Activated CD4-positive, alpha-beta memory T cell treated with anti-CD3 and anti-CD28 coated beads, Interleukin-2, amount 10 ng/mL, durations not matched to agents 7 days and 5 days (primary cell): ENCODE measurements around the gene CDIP1. TPM values are rescaled to one million over a fixed set of nuclear protein-coding genes. Genes with fewer than 3 reads are reported as not detected.
A peak's percentile ranks its signal among the peaks of the same experiment; 100 is the strongest.

Source experiments
- CTCF ChIA-PET: fragments of 350-600 bp; sonication (Branson Sonifier 250); formaldehyde crosslinking; loops from one replicate; lab custom pipeline; 2021; ENCODE audit warnings: antibody characterized with exemption, inconsistent platforms; lab: Charles Lee
- POLR2A ChIA-PET: fragments of 350-600 bp; sonication (Branson Sonifier 250); formaldehyde crosslinking; loops from one replicate; lab custom pipeline; 2021; ENCODE audit warnings: antibody characterized with exemption; lab: Charles Lee
- DNase-seq: peaks from one replicate; pipeline ENCODE4 v3.0.0-alpha.2; 2020
- H3K27ac Mint-ChIP-seq: one replicate; pipeline ENCODE4 v1.8.0; 2021; ENCODE audit warnings: mild to moderate bottlenecking, mixed read lengths
- H3K27me3 Mint-ChIP-seq: one replicate; pipeline ENCODE4 v1.8.0; 2021; ENCODE audit warnings: mixed read lengths
- H3K36me3 Mint-ChIP-seq: one replicate; pipeline ENCODE4 v1.8.0; 2021; ENCODE audit warnings: low read depth, mixed read lengths
- H3K4me1 Mint-ChIP-seq: one replicate; pipeline ENCODE4 v1.8.0; 2021; ENCODE audit warnings: mixed read lengths
- H3K4me3 Mint-ChIP-seq: one replicate; pipeline ENCODE4 v1.8.0; 2021; ENCODE audit warnings: mild to moderate bottlenecking, mixed read lengths
- H3K9me3 Mint-ChIP-seq: one replicate; pipeline ENCODE4 v1.8.0; 2021; ENCODE audit warnings: mixed read lengths
- total RNA-seq, 2 experiments: library from RNA; stranded (reverse); gene quantifications; one replicate each; pipeline ENCODE4 v1.2.3, GENCODE V29; 2021

The CDIP1 gene
- total RNA-seq, 2 experiments from 2014 or later, result 28.7 to 30.7 TPM

DNA sequence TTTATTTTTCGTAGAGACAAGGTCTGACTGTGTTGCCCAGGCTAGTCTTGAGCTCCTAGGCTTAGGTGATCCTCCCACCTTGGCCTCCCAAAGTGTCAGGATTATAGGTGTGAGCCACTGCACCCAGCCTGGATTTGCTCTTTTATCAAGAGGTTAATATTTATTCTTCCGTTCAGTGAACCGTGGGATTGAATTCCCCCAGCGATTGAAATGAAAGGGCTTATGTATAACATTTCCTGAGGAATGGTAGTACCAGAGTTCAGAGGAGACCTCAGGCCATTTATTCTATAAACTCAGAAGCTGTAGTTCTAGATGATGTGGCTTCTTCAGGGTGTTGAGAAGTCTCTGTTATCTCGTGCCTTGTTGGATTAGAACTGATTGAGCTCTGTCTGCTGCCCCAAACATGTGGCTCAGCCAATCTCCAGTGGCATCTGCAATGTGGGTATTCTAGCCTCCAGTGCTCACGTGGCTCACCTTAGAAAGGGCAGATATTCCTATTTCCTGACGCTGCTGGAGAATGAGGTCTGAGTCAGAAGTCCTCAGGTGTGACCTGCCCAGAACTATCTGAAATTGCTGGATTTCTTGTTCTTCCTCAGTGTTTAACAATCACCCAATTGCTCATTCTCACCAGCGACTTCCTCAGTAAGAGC lies 39.9 kb downstream of the CDIP1 start:
- no peak for DNase-seq
- H3K27me3 Mint-ChIP-seq, result no peaks in the 10 kb centered on the region
- ChIA-PET CTCF (interaction anchor here (1.3 to 4.5 kb wide), 3 partner anchors 9 to 50 kb away, joined by 4 to 30 read pairs (median 5); partner anchors contain the start of genes HMOX2 and NMRAL1), POLR2A (interaction anchor here (0.9 to 12.4 kb wide), 4 partner anchors 8 to 22 kb away, joined by 4 to 154 read pairs (median 9); partner anchors contain the start of genes HMOX2 and NMRAL1)
- peaks cover 61% of the 10 kb centered on the region for H3K4me1 Mint-ChIP-seq
- H3K9me3 Mint-ChIP-seq, result no peaks in the 10 kb centered on the region
- no peak overlapping the region for H3K27ac Mint-ChIP-seq
- H3K4me3 Mint-ChIP-seq, result no peak overlapping the region
- H3K36me3 Mint-ChIP-seq, result peaks cover 28% of the 10 kb centered on the region

DNA sequence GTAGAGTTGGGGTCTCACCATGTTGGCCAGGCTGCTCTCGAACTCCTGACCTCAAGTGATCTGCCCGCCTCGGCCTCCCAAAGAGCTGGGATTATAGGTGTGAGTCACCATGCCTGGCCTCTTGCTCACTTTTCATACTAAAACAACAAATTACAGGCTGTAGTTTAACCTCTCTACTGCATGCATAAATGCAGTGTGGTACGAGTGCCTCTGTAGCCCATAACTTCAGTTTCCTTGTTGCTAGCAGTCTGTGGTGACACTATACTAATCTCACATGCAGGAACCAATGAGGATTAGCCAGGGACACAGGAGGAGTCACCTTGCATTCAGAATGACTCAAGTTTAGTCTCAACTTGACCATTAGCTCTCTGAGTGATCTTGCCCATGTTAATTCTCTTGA lies 42.3 kb downstream of the CDIP1 start:
- no peak overlapping the region for H3K4me3 Mint-ChIP-seq
- no peaks in the 10 kb centered on the region for H3K9me3 Mint-ChIP-seq
- POLR2A ChIA-PET, result interaction anchor here (1.0 kb wide), 1 partner anchor 9 kb away, joined by 4 read pairs; no protein-coding TSS in a partner anchor
- H3K27ac Mint-ChIP-seq, result no peak overlapping the region
- no peaks in the 10 kb centered on the region for H3K27me3 Mint-ChIP-seq
- no peak for DNase-seq
- CTCF ChIA-PET, result interaction anchor here (1.9 kb wide), 1 partner anchor 9 kb away, joined by 6 read pairs; no protein-coding TSS in a partner anchor
- peaks cover 53% of the 10 kb centered on the region for H3K4me1 Mint-ChIP-seq
- H3K36me3 Mint-ChIP-seq, result peaks cover 35% of the 10 kb centered on the region

DNA sequence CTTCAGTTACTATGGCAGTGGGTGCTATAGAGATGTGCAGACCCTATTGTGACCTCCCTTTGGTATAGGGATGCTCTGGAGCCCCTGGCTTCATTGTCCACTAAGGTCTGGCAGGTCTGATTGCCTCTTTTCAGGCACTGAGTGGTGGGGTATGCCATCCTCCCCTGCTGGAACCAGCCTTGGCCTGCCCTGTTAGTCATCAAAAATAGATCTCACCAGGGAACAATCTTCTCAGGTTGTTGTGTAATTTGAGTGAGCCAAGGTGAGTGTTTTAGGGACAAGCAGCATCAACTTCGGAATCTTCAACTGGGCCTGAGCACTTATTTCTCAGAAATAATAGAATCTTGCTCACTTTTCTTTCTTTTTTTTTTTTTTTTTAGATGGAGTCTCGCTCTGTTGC lies 42.8 kb downstream of the CDIP1 start:
- H3K9me3 Mint-ChIP-seq, result no peaks in the 10 kb centered on the region
- no peak overlapping the region for H3K4me3 Mint-ChIP-seq
- ChIA-PET CTCF (interaction anchor here (1.9 kb wide), 1 partner anchor 10 kb away, joined by 6 read pairs; no protein-coding TSS in a partner anchor), POLR2A (no interaction called here)
- H3K27ac Mint-ChIP-seq, result no peak overlapping the region
- H3K36me3 Mint-ChIP-seq, result peaks cover 37% of the 10 kb centered on the region
- DNase-seq, result no peak
- H3K27me3 Mint-ChIP-seq, result no peaks in the 10 kb centered on the region
- H3K4me1 Mint-ChIP-seq, result peaks cover 53% of the 10 kb centered on the region

GRCh38 chr16:4494746-4495490 lies 43.7 kb downstream of the CDIP1 start:
- peaks cover 55% of the 10 kb centered on the region for H3K4me1 Mint-ChIP-seq
- H3K27me3 Mint-ChIP-seq, result no peaks in the 10 kb centered on the region
- ChIA-PET POLR2A (interaction anchor here (3.3 kb wide), 1 partner anchor 11 kb away, joined by 13 read pairs; no protein-coding TSS in a partner anchor), CTCF (interaction anchor here (1.0 kb wide), 2 partner anchors 11 to 16 kb away, joined by 3 to 4 read pairs; no protein-coding TSS in a partner anchor)
- no peak overlapping the region for H3K4me3 Mint-ChIP-seq
- peaks cover 44% of the 10 kb centered on the region for H3K36me3 Mint-ChIP-seq
- no peaks in the 10 kb centered on the region for H3K9me3 Mint-ChIP-seq
- no peak overlapping the region for H3K27ac Mint-ChIP-seq
- DNase-seq, result no peak

DNA sequence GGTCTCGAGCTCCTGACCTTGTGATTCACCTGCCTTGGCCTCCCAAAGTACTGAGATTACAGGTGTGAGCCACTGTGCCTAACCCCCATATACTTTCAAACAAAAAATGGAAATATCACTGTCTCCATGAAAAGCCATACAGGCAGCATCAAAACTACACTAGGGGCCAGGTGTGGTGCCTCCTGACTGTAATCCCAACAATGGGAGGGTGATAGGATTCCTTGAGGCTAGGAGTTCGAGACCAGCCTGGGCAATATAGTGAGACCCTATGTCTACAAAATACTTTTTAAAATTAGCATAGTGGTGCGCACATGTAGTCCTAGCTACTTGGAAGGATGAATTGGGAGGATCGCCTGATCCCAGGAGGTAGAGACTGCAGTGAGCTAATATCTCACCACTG lies 46.7 kb downstream of the CDIP1 start:
- no peak overlapping the region for H3K27ac Mint-ChIP-seq
- peaks cover 41% of the 10 kb centered on the region for H3K36me3 Mint-ChIP-seq
- no peak for DNase-seq
- POLR2A ChIA-PET, result interaction anchor here (1.0 to 3.3 kb wide), 2 partner anchors 14 to 126 kb away, joined by 3 to 13 read pairs; no protein-coding TSS in a partner anchor
- H3K27me3 Mint-ChIP-seq, result no peaks in the 10 kb centered on the region
- CTCF ChIA-PET, result interaction anchor here (1.2 kb wide), 1 partner anchor 9 kb away, joined by 3 read pairs; no protein-coding TSS in a partner anchor
- H3K4me3 Mint-ChIP-seq, result no peak overlapping the region
- H3K4me1 Mint-ChIP-seq, result peaks cover 55% of the 10 kb centered on the region
- no peaks in the 10 kb centered on the region for H3K9me3 Mint-ChIP-seq

DNA sequence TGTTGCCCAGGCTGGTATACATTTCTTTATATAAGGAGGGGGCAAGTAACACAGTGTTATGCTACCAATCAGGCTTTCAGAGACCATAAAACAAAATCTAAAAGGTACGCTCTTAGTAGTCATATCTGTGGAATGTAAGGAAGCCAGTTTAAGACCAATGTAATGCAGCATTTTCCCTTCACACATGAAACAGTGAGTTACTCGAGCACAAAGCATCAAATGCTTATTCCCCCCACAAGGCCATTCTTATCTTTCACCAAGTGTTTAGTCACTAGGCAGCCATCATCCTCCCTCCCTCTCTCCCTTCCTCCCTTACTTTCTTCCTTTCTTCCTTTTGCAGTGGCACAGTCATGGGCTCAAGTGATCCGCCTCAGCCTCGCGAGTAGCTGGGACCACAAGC lies 49.5 kb downstream of the CDIP1 start:
- H3K27me3 Mint-ChIP-seq, result no peaks in the 10 kb centered on the region
- ChIA-PET CTCF (interaction anchor here (1.2 to 2.1 kb wide), 4 partner anchors 13 to 135 kb away, joined by 3 to 19 read pairs (median 5); partner anchors contain the start of gene MGRN1), POLR2A (interaction anchor here (1.4 to 5.1 kb wide), 5 partner anchors 11 to 74 kb away, joined by 3 to 77 read pairs (median 14); partner anchors contain the start of genes CDIP1, HMOX2 and NMRAL1)
- H3K36me3 Mint-ChIP-seq, result peaks cover 57% of the 10 kb centered on the region
- H3K9me3 Mint-ChIP-seq, result no peaks in the 10 kb centered on the region
- no peak for DNase-seq
- H3K27ac Mint-ChIP-seq, result peak overlapping the region; percentile 97
- peaks cover 52% of the 10 kb centered on the region for H3K4me1 Mint-ChIP-seq
- no peak overlapping the region for H3K4me3 Mint-ChIP-seq

- H3K4me3 Mint-ChIP-seq, result peak overlapping the region; percentile 55
- H3K36me3 Mint-ChIP-seq, result peaks cover 60% of the 10 kb centered on the region
- H3K27me3 Mint-ChIP-seq, result no peaks in the 10 kb centered on the region
- ChIA-PET POLR2A (interaction anchor here (1.0 to 5.1 kb wide), 6 partner anchors 12 to 73 kb away, joined by 3 to 77 read pairs (median 16); partner anchors contain the start of genes HMOX2 and NMRAL1), CTCF (interaction anchor here (0.8 to 2.8 kb wide), 8 partner anchors 11 to 60 kb away, joined by 3 to 43 read pairs (median 5); partner anchors contain the start of gene HMOX2)
- H3K4me1 Mint-ChIP-seq, result peaks cover 51% of the 10 kb centered on the region
- H3K27ac Mint-ChIP-seq, result peak overlapping the region; percentile 97
- DNase-seq, result peak; percentile 33
- H3K9me3 Mint-ChIP-seq, result no peaks in the 10 kb centered on the region
Observed at GRCh38 chr16:4488499-4488967, 50.0 kb downstream of the CDIP1 start.

- DNase-seq, result no peak
- CTCF ChIA-PET, result interaction anchor here (0.7 to 2.8 kb wide), 10 partner anchors 11 to 1547 kb away, joined by 3 to 43 read pairs (median 4); partner anchors contain the start of genes ANKS3, DNAAF8 and HMOX2
Observed at GRCh38 chr16:4487955-4488498, 50.5 kb downstream of the CDIP1 start.

GRCh38 chr16:4486126-4486893 lies 52.3 kb downstream of the CDIP1 start:
- peaks cover 69% of the 10 kb centered on the region for H3K36me3 Mint-ChIP-seq
- CTCF ChIA-PET, result interaction anchor here (2.7 to 2.8 kb wide), 2 partner anchors 9 to 20 kb away, joined by 35 to 43 read pairs; partner anchors contain the start of gene HMOX2
- no peak overlapping the region for H3K4me3 Mint-ChIP-seq
- H3K9me3 Mint-ChIP-seq, result no peaks in the 10 kb centered on the region
- DNase-seq, result no peak
- H3K27ac Mint-ChIP-seq, result peak overlapping the region; percentile 97
- H3K27me3 Mint-ChIP-seq, result no peaks in the 10 kb centered on the region
- H3K4me1 Mint-ChIP-seq, result peaks cover 63% of the 10 kb centered on the region
- POLR2A ChIA-PET, result interaction anchor here (0.7 to 5.1 kb wide), 4 partner anchors 10 to 70 kb away, joined by 3 to 77 read pairs (median 26); partner anchors contain the start of genes CORO7, HMOX2 and NMRAL1

More at GRCh38 chr16:4487955-4488498, 50.5 kb downstream of the CDIP1 start:
- H3K27ac Mint-ChIP-seq, result peak overlapping the region; percentile 97
- no peaks in the 10 kb centered on the region for H3K27me3 Mint-ChIP-seq
- peaks cover 47% of the 10 kb centered on the region for H3K4me1 Mint-ChIP-seq
- H3K9me3 Mint-ChIP-seq, result no peaks in the 10 kb centered on the region
- H3K36me3 Mint-ChIP-seq, result peaks cover 58% of the 10 kb centered on the region
- peak overlapping the region; percentile 55 for H3K4me3 Mint-ChIP-seq
- POLR2A ChIA-PET, result interaction anchor here (1.0 to 5.1 kb wide), 4 partner anchors 11 to 22 kb away, joined by 4 to 77 read pairs (median 31); partner anchors contain the start of genes HMOX2 and NMRAL1

- Mint-ChIP-seq H3K9me3 (no peaks in the 10 kb centered on the region), H3K27me3 (no peaks in the 10 kb centered on the region), H3K4me3 (no peak overlapping the region), H3K4me1 (peaks cover 49% of the 10 kb centered on the region), H3K36me3 (peaks cover 55% of the 10 kb centered on the region), H3K27ac (peak overlapping the region; percentile 60)
- ChIA-PET POLR2A (interaction anchor here (0.5 to 1.6 kb wide), 3 partner anchors 10 to 23 kb away, joined by 3 to 5 read pairs (median 5); no protein-coding TSS in a partner anchor), CTCF (interaction anchor here (1.0 to 1.2 kb wide), 2 partner anchors 19 to 23 kb away, joined by 3 read pairs; no protein-coding TSS in a partner anchor)
- no peak for DNase-seq
Observed at GRCh38 chr16:4481963-4482362, 56.6 kb downstream of the CDIP1 start.

DNA sequence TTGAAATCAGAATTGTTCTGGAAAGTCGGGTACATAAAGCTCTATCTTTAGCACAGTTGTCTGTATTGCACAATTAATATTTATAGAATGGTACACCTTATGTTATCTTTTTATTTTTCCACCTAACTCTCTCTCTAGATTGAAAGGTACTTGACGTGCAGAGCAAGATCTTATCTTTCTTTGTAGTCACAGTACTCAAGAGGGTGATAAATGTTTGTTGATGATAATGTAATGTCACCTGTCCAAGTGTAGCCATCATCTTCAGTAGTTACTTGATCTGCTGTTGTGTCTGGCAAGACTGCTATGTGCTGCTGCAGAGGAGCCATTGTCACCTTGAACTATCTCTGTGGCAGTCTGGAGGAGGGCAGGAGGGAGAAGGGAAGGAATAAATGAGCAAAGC lies 57.0 kb downstream of the CDIP1 start:
- H3K4me1 Mint-ChIP-seq, result peaks cover 45% of the 10 kb centered on the region
- H3K36me3 Mint-ChIP-seq, result peaks cover 55% of the 10 kb centered on the region
- H3K27me3 Mint-ChIP-seq, result no peaks in the 10 kb centered on the region
- no peak overlapping the region for H3K4me3 Mint-ChIP-seq
- ChIA-PET CTCF (interaction anchor here (1.0 to 1.2 kb wide), 2 partner anchors 19 to 23 kb away, joined by 3 read pairs; no protein-coding TSS in a partner anchor), POLR2A (interaction anchor here (0.5 kb wide), 1 partner anchor 11 kb away, joined by 5 read pairs; no protein-coding TSS in a partner anchor)
- peak overlapping the region; percentile 60 for H3K27ac Mint-ChIP-seq
- DNase-seq, result no peak
- H3K9me3 Mint-ChIP-seq, result no peaks in the 10 kb centered on the region
